GDM1 (cell line): ENCODE measurements around the gene SMPD2.
A peak's percentile ranks its signal among the peaks of the same experiment; 100 is the strongest.

Source experiments
- DNase-seq: peaks from one replicate; lab custom pipeline; 2025; lab: John Stamatoyannopoulos, UW

Gene SMPD2

GRCh38 chr6:109440331-109441068, at the start of gene SMPD2, which contains the start of gene PPIL6:
TSS of gene SMPD2 (plus strand) at chr6:109440724. CDS start at chr6:109441122, 398 bp downstream.
TSS of gene PPIL6 (minus strand) at chr6:109440628. CDS start at chr6:109440590, 38 bp downstream.
- DNase-seq = peak; percentile 82

DNA sequence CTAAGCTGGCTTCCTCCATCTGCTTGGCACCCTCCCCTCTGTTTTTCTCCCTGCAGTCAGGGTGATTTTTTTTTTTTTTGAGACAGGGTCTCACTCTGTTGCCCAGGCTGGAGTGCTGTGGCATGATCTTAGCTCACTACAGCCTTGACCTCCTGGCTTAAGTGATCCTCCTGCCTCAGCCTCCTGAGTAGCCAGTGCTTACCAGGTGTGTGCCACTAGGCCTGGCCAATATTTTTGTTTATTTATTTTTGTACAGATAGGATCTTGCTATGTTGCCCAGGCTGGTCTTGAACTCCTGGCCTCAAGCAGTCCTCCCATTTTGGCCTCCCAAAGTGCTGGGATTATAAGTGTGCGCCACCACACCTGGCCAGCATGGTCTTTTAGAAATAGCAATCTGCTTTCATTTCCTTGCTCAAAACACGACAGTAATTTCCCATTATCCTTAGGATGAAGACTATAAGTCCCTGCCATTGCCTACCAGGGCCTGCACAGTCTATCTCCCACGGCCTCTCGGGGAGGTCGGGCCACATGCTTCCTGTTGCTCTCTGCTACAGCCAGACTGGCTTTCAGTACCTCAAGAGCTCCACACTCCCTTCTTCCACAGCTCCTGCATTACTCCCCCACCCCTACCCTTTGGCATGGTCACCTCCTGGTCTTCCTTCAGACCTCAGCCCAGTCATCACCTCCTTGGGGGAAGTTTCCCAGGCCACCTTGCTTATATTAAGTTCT, 47.2 kb upstream of the SMPD2 start:
- DNase-seq = no peak

DNA sequence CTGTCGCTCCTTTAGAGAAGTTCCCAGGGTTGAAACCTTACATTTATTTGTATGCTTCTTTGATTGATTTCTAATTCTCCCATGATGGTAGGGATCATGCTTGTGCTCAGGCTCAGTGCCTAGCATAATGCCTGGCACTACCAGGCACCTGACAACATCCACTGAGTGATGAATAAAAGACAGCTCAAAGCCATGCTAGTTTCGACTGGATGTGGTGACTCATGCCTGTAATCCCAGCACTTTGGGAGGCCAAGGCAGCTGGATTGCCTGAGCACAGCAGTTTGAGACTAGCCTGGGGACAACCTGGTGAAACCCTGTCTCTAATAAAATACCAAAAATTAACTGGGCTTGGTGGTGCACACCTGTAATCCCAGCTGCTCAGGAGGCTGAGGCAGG, 46.6 kb upstream of the SMPD2 start:
- DNase-seq = no peak

- DNase-seq = no peak
Observed at GRCh38 chr6:109396046-109396718, 44.3 kb upstream of the SMPD2 start.

- no peak for DNase-seq
Observed at GRCh38 chr6:109397020-109397419, 43.5 kb upstream of the SMPD2 start.

- DNase-seq = no peak
Observed at GRCh38 chr6:109406196-109406595, 34.3 kb upstream of the SMPD2 start.

DNA sequence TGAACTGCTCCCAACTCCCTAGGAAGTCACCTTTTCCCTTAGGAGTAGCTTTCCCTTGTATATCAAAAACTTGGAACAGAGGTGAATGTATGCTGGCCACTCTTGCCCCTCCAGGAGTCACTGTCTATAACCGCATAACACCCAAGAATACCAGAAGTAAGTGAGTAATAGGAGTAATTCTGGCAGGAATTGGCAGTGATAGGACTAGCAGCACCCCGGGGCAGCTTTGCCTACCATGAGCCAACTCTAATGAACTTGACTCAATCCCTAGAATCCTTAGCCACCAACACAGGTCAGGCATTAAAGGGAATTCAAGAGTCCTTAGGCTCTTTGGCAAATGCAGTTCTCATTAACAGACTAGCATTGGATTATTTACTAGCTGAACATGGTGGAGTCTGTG, 29.5 kb upstream of the SMPD2 start:
- no peak for DNase-seq

GRCh38 chr6:109417646-109418045, 22.9 kb upstream of the SMPD2 start:
- DNase-seq = no peak

- DNase-seq = peak; percentile 69
Observed at GRCh38 chr6:109420751-109421150, 19.8 kb upstream of the SMPD2 start.

DNA sequence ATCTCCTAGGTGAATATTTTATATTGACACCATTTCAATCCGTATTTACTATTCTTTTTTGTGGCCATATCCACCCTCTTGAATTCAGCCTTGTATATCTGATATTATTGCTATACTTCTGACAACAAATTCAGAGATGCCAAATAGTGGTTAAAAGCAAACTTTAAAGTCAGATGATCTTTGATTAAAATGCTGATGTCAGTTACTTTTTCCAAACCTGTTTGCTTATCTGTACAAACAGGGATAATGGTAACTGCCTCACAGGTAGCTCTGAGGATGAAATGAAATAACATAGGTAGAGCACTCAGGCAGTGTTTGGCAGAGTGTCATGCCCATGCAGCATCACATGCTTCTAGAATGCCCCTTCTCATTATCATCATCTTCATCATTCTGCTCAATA, 19.3 kb upstream of the SMPD2 start:
- no peak for DNase-seq

GRCh38 chr6:109424946-109425345, 15.6 kb upstream of the SMPD2 start:
- no peak for DNase-seq

DNA sequence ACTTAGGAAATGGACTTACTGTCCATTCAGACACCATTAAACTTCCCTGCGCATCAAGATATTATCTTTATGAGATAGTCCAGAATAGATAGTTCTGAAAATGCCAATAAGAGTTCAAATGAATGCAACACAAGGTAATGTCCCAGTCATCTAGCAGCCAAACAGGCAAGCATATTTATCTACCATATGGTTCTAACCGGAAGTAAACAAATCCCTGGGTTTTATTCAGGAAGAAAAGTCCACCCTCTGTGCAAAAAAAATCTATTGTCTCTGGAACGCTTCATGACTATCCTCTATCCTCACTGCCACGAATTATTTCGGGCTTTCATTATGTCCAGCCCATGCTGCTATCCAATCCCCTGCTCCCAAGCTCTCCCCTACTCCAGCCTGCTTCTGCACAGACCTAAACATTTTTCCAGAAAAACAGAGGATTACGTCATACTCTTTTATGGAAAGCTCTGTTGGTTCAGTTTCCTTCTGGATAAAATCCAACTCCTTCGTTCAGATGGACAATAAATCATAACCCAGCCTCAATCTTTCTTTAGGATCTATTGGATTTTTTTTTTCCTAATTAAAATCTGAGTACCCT, 11.5 kb upstream of the SMPD2 start:
- DNase-seq = no peak

GRCh38 chr6:109429496-109429895, 11.0 kb upstream of the SMPD2 start:
- DNase-seq = no peak

DNA sequence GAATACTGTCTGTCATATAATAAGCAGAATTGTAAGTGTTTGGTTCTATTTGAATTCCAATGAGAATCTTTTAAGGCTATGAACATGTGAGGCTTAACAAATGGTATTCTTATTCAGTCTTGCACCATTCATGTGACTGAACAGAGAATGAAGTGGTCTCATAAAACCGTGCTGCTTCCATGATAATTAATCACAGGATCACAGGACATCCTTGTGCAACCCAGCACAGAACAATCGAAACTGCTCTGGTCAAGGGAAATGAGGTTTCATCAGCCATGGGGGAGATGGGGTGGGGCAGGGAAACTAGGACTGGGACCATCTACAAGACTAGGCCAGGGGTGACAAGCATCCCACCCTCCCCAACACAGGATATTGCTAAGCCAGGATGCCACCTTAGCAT, 6.1 kb upstream of the SMPD2 start:
- DNase-seq = no peak

GRCh38 chr6:109436041-109436440, 4.5 kb upstream of the SMPD2 start:
- DNase-seq = no peak

GRCh38 chr6:109441069-109441816, 719 bp downstream of the SMPD2 start:
- peak; percentile 47 for DNase-seq

GRCh38 chr6:109442393-109442924, 1.9 kb downstream of the SMPD2 start:
- DNase-seq = no peak

- no peak for DNase-seq
Observed at GRCh38 chr6:109443425-109443950, 3.0 kb downstream of the SMPD2 start.

DNA sequence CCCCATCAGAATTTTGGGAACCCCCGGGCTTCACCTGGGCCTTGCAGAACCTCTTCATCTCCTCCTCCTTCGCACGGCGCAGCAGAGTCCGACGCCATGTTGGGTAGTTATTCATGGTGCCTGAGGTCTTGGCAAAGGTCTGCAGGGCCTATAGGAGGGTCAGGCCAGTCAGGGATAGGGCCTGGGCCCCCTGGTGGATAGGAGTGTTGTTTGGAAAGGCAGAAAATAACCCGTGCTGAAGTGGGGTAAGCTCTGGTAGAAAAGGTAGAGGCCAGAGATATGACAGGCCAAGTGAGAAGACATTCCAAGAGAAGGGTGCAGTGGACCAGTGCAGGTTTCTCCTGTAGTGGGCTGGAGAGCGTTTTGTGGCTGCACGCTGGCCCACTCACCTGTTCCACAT, 4.9 kb downstream of the SMPD2 start:
- DNase-seq = no peak

DNA sequence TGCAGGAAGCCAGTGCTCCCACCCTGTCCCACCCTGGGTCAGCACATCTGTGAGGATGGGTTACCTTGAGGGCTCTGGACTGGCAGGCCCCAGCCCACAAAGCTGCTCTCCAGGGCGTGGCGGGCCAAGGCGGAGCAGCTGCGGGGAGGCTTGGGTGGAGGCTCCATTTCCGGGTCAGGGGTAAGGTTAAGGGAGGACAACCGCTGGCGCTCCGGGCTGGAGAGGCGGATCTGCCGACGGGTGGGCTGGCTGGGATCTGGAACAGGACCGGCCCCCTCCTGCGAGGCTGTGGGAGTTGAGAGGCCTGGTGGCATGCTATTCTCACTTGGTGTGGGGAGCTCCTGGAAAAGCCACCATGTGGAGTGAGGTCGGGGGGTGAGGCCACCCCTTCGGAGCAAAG, 5.5 kb downstream of the SMPD2 start:
- no peak for DNase-seq

GRCh38 chr6:109446541-109446940, 6.0 kb downstream of the SMPD2 start:
- DNase-seq = no peak
